Measurements from ENCODE around the gene GALNT18. TPM values are rescaled to one million over a fixed set of nuclear protein-coding genes. Genes with fewer than 3 reads are reported as not detected.

GALNT18 gene
- total and polyA plus RNA-seq, 2 donors (not counting 3 experiments of a cell fraction or from before 2014, with no cell fraction given), result 0.17 to 0.18 TPM

DNA sequence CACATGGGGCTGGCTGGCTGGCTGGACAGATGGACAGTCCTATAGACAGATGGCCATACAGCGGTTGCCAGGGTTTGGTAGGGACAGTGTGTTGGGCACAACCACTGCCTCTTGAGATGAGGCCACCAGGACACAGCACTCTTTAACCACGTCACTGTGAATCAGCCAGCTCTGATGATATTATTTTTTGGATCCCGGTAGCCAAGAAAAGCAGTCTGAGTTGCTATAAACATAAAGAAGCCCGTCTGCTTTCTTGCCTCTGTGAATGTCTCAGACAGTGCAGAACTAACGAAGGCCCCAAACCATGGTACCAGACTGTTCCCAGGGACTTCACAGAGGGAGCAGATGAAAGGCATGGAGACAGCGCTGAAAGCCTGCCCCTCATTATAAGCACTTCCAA lies 152.9 kb downstream of the GALNT18 start:
- TF ChIP-seq, protein P1, sequence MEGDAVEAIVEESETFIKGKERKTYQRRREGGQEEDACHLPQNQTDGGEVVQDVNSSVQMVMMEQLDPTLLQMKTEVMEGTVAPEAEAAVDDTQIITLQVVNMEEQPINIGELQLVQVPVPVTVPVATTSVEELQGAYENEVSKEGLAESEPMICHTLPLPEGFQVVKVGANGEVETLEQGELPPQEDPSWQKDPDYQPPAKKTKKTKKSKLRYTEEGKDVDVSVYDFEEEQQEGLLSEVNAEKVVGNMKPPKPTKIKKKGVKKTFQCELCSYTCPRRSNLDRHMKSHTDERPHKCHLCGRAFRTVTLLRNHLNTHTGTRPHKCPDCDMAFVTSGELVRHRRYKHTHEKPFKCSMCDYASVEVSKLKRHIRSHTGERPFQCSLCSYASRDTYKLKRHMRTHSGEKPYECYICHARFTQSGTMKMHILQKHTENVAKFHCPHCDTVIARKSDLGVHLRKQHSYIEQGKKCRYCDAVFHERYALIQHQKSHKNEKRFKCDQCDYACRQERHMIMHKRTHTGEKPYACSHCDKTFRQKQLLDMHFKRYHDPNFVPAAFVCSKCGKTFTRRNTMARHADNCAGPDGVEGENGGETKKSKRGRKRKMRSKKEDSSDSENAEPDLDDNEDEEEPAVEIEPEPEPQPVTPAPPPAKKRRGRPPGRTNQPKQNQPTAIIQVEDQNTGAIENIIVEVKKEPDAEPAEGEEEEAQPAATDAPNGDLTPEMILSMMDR (IDR thresholded peaks at IDR 0.05; ENCODE audit: extremely low read depth in 1 of 2, insufficient read depth in 1 of 2, low read depth in 1 of 2, low read length in 2 of 2), result no peak
- TF ChIP-seq MYC (IDR thresholded peaks at IDR 0.05; ENCODE audit: low read depth, low read length) (no peak), JUN (IDR thresholded peaks at IDR 0.05; ENCODE audit: borderline replicate concordance, insufficient read depth, insufficient read length, low read depth) (no peak), FOS (IDR thresholded peaks at IDR 0.05; ENCODE audit: borderline replicate concordance, insufficient read depth, low read length) (no peak), EZH2 (IDR thresholded peaks at IDR 0.05; ENCODE audit: borderline replicate concordance, low read depth, low read length, severe bottlenecking) (no peak), GATA2 (IDR thresholded peaks at IDR 0.05; ENCODE audit: insufficient read depth, insufficient read length, low read depth, low read length) (no peak), POLR2AphosphoS5 (IDR thresholded peaks at IDR 0.05; ENCODE audit: insufficient read depth, low read depth, low read length) (no peak), POLR2A (IDR thresholded peaks at IDR 0.05; ENCODE audit: low read depth, low read length) (no peak)
- TF ChIP-seq, protein P2, sequence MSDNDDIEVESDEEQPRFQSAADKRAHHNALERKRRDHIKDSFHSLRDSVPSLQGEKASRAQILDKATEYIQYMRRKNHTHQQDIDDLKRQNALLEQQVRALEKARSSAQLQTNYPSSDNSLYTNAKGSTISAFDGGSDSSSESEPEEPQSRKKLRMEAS (IDR thresholded peaks at IDR 0.05; ENCODE audit: insufficient read depth, insufficient read length), result no peak
- dilution Hi-C loops (cut with MboI; ENCODE audit: extremely low pct_ligation_motif_present, low sequenced_read_pairs) (no loop called here), intact Hi-C loops (cut with micrococcal nuclease) (no loop called here)
- no peaks in the 10 kb centered on the region for H3K4me1 ChIP-seq (ENCODE audit: control insufficient read depth, extremely low read depth, insufficient read depth, low read length)
- H3K36me3 ChIP-seq (ENCODE audit: control insufficient read depth in 2 of 2, extremely low read depth in 1 of 2, insufficient read depth in 2 of 2, low read length in 2 of 2), result no peaks in the 10 kb centered on the region
- no peak overlapping the region for H2AFZ ChIP-seq (ENCODE audit: low read depth, low read length)
- no peaks in the 10 kb centered on the region for H3K27me3 ChIP-seq (ENCODE audit: control insufficient read depth in 2 of 2, insufficient read depth in 2 of 2, low read length in 2 of 2)
- H3K79me2 ChIP-seq (ENCODE audit: control insufficient read depth, insufficient read depth, low read length), result no peaks in the 10 kb centered on the region
- H3K27ac ChIP-seq (ENCODE audit: insufficient read depth, low read depth, low read length), result no peak overlapping the region
- ChIA-PET CTCF (no interaction called here), POLR2A (no interaction called here)
- H3K9me1 ChIP-seq (replicated peaks; ENCODE audit: control insufficient read depth, extremely low read depth, insufficient read depth, low read length), result no peaks in the 10 kb centered on the region
- no peak overlapping the region for H3K4me3 ChIP-seq (replicated peaks in 1 of 3; ENCODE audit: insufficient read depth in 1 of 3, low read depth in 1 of 3, low read length in 3 of 3)
- H3K4me2 ChIP-seq (ENCODE audit: insufficient read depth, low read length), result no peak overlapping the region
- no peaks in the 10 kb centered on the region for H3K9me3 ChIP-seq (replicated peaks; ENCODE audit: control insufficient read depth, insufficient read depth, low read length)
- no peak for DNase-seq (ENCODE audit: low read depth, low spot score)
- H3K9ac ChIP-seq (replicated peaks; ENCODE audit: extremely low read depth, insufficient read depth, low read length), result no peak overlapping the region
- no peaks in the 10 kb centered on the region for H4K20me1 ChIP-seq (replicated peaks; ENCODE audit: control insufficient read depth, extremely low read depth, insufficient read depth, low read length)
- BruUV-seq (replicated peaks), result no TSS peak
- no peak for FAIRE-seq

All from endothelial cell of umbilical vein (primary cell).